IPS-20b (cell line): ENCODE data around the gene RFXANK.

ENCODE experiments used
- H3K27ac ChIP-seq: one replicate; pipeline ENCODE4 v1.5.1; 2013; ENCODE audit warnings: low read length
- H3K27me3 ChIP-seq: 2 replicates; pipeline ENCODE4 v1.6.1; 2013; ENCODE audit warnings: mild to moderate bottlenecking, low read length, inconsistent platforms; ENCODE audit not compliant: insufficient read depth
- H3K36me3 ChIP-seq: 2 replicates; pipeline ENCODE4 v1.6.1; 2013; ENCODE audit warnings: low read depth, mild to moderate bottlenecking, inconsistent platforms, low read length, moderate library complexity; ENCODE audit not compliant: insufficient read depth
- H3K4me1 ChIP-seq: 2 replicates; pipeline ENCODE4 v1.6.1; 2013; ENCODE audit warnings: mild to moderate bottlenecking, control low read depth, inconsistent platforms, low read length, moderate library complexity; ENCODE audit not compliant: insufficient read depth
- H3K4me3 ChIP-seq: 2 replicates; pipeline ENCODE4 v1.5.1; 2013; ENCODE audit warnings: mild to moderate bottlenecking, low read length, inconsistent platforms
- H3K9ac ChIP-seq: 2 replicates; pipeline ENCODE4 v1.6.1; 2013; ENCODE audit warnings: low read depth, mild to moderate bottlenecking, inconsistent platforms, low read length, moderate library complexity
- H3K9me3 ChIP-seq: 2 replicates; pipeline ENCODE4 v1.6.1; 2013; ENCODE audit warnings: mild to moderate bottlenecking, low read depth, low read length, inconsistent platforms; ENCODE audit not compliant: insufficient read depth

The RFXANK gene

GRCh38 chr19:19193926-19194325, 1.9 kb downstream of the RFXANK start:
- Histone ChIP-seq H3K27me3 (no peaks in the 10 kb centered on the region), H3K27ac (no peak overlapping the region), H3K4me3 (no peak overlapping the region), H3K36me3 (peaks cover 21% of the 10 kb centered on the region), H3K9me3 (no peaks in the 10 kb centered on the region), H3K9ac (no peak overlapping the region), H3K4me1 (no peaks in the 10 kb centered on the region; the same call in 1 of the 2 replicates)

GRCh38 chr19:19201697-19202630, 9.9 kb downstream of the RFXANK start:
- Histone ChIP-seq H3K9me3 (no peaks in the 10 kb centered on the region), H3K4me1 (no peaks in the 10 kb centered on the region), H3K27me3 (peaks cover 30% of the 10 kb centered on the region), H3K27ac (no peak overlapping the region), H3K36me3 (peaks cover 35% of the 10 kb centered on the region), H3K9ac (peak overlapping the region; percentile 82; the same call in 1 of the 2 replicates), H3K4me3 (peak overlapping the region; percentile 81)

- H3K9ac ChIP-seq, result peak overlapping the region; percentile 82
- no peaks in the 10 kb centered on the region for H3K4me1 ChIP-seq
- peak overlapping the region; percentile 81 for H3K4me3 ChIP-seq
- H3K27me3 ChIP-seq, result peaks cover 37% of the 10 kb centered on the region
- no peak overlapping the region for H3K27ac ChIP-seq
- H3K36me3 ChIP-seq, result peaks cover 32% of the 10 kb centered on the region
- no peaks in the 10 kb centered on the region for H3K9me3 ChIP-seq
These were observed 10.6 kb downstream of the RFXANK start for GRCh38 chr19:19202707-19203011.

- H3K9ac ChIP-seq, result peak within 1 kb of the TSS; percentile 82
- H3K4me1 ChIP-seq, result no peaks in the 10 kb centered on the region
- H3K27ac ChIP-seq, result no peak within 1 kb of the TSS
- no peaks in the 10 kb centered on the region for H3K9me3 ChIP-seq
- peak within 1 kb of the TSS; percentile 81 for H3K4me3 ChIP-seq
- peaks cover 41% of the 10 kb centered on the region for H3K27me3 ChIP-seq
- peaks cover 30% of the 10 kb centered on the region for H3K36me3 ChIP-seq
These were observed 11.2 kb downstream of the RFXANK start, which contains the start of gene NR2C2AP for GRCh38 chr19:19203012-19203856. Gene NR2C2AP (minus strand): TSS chr19:19203414. CDS start chr19:19203060, 354 bp downstream.

GRCh38 chr19:19204181-19204580, 12.1 kb downstream of the RFXANK start:
- Histone ChIP-seq H3K9ac (no peak overlapping the region), H3K9me3 (no peaks in the 10 kb centered on the region), H3K27ac (no peak overlapping the region), H3K36me3 (peaks cover 20% of the 10 kb centered on the region), H3K27me3 (peaks cover 45% of the 10 kb centered on the region), H3K4me1 (no peaks in the 10 kb centered on the region), H3K4me3 (no peak overlapping the region)

- H3K9me3 ChIP-seq, result no peaks in the 10 kb centered on the region
- no peaks in the 10 kb centered on the region for H3K4me1 ChIP-seq
- no peak overlapping the region for H3K4me3 ChIP-seq
- no peak overlapping the region for H3K9ac ChIP-seq
- H3K27me3 ChIP-seq, result peaks cover 61% of the 10 kb centered on the region
- peaks cover 14% of the 10 kb centered on the region for H3K36me3 ChIP-seq
- no peak overlapping the region for H3K27ac ChIP-seq
These were observed 13.7 kb downstream of the RFXANK start for GRCh38 chr19:19205416-19206410.

GRCh38 chr19:19206938-19207337, 14.9 kb downstream of the RFXANK start:
- no peaks in the 10 kb centered on the region for H3K9me3 ChIP-seq
- H3K4me3 ChIP-seq, result no peak overlapping the region
- H3K36me3 ChIP-seq, result peaks cover 5% of the 10 kb centered on the region
- peaks cover 73% of the 10 kb centered on the region for H3K27me3 ChIP-seq
- H3K27ac ChIP-seq, result no peak overlapping the region
- no peak overlapping the region for H3K9ac ChIP-seq
- no peaks in the 10 kb centered on the region for H3K4me1 ChIP-seq

GRCh38 chr19:19207637-19208572, 15.8 kb downstream of the RFXANK start:
- Histone ChIP-seq H3K4me3 (no peak overlapping the region), H3K27me3 (peaks cover 83% of the 10 kb centered on the region), H3K4me1 (no peaks in the 10 kb centered on the region), H3K36me3 (no peaks in the 10 kb centered on the region), H3K9ac (no peak overlapping the region), H3K9me3 (no peaks in the 10 kb centered on the region), H3K27ac (no peak overlapping the region)

GRCh38 chr19:19209372-19209771, 17.3 kb downstream of the RFXANK start:
- H3K4me3 ChIP-seq, result no peak overlapping the region
- no peaks in the 10 kb centered on the region for H3K36me3 ChIP-seq
- peaks cover 93% of the 10 kb centered on the region for H3K27me3 ChIP-seq
- H3K4me1 ChIP-seq, result no peaks in the 10 kb centered on the region
- H3K9me3 ChIP-seq, result no peaks in the 10 kb centered on the region
- H3K9ac ChIP-seq, result no peak overlapping the region
- H3K27ac ChIP-seq, result no peak overlapping the region
